WTC11 (cell line): ENCODE data around the gene MOGAT2. TPM values are rescaled to one million over a fixed set of nuclear protein-coding genes. Genes with fewer than 3 reads are reported as not detected.

Source experiments
- ATAC-seq: fragments of 200-7000 bp; cut with Tn5 transposase; 2 replicates; pipeline ENCODE4 v1.10.0; 2021; ENCODE audit warnings: mild to moderate bottlenecking, moderate library complexity
- CTCF ChIA-PET: fragments of 300-600 bp; sonication (Branson Sonifier 250); formaldehyde crosslinking; loops from one replicate; lab custom pipeline; 2021; ENCODE audit warnings: antibody characterized with exemption; lab: Charles Lee
- POLR2A ChIA-PET: fragments of 350-600 bp; sonication (Branson Sonifier 250); formaldehyde crosslinking; loops from one replicate; lab custom pipeline; 2021; ENCODE audit warnings: antibody characterized with exemption; lab: Charles Lee
- DNase-seq: peaks from one replicate; pipeline ENCODE4 v3.0.0; 2021; ENCODE audit warnings: low spot score
- H3K27ac Mint-ChIP-seq: 2 replicates; pipeline ENCODE4 v1.8.0; 2021; ENCODE audit warnings: mixed read lengths
- H3K27me3 Mint-ChIP-seq: 2 replicates; pipeline ENCODE4 v1.8.0; 2021; ENCODE audit warnings: low read depth, mild to moderate bottlenecking, moderate library complexity, mixed read lengths
- H3K36me3 Mint-ChIP-seq: 2 replicates; pipeline ENCODE4 v1.8.0; 2021; ENCODE audit warnings: mixed read lengths
- H3K4me1 Mint-ChIP-seq: 2 replicates; pipeline ENCODE4 v1.8.0; 2022; ENCODE audit warnings: mixed read lengths
- H3K4me3 Mint-ChIP-seq: 2 replicates; pipeline ENCODE4 v1.8.0; 2021; ENCODE audit warnings: mild to moderate bottlenecking, moderate library complexity, mixed read lengths
- H3K9me3 Mint-ChIP-seq: 2 replicates; pipeline ENCODE4 v1.8.0; 2021; ENCODE audit warnings: mixed read lengths
- AFF4 ChIP-seq: sonication (generic); formaldehyde crosslinking; IDR thresholded peaks from 2 replicates; pipeline ENCODE4 v1.8.1; 2023; ENCODE audit warnings: mild to moderate bottlenecking, missing genetic modification reagents, borderline replicate concordance
- CTCF ChIP-seq: fragments of 200-600 bp; IDR thresholded peaks from 2 replicates; pipeline ENCODE4 v1.8.0; 2022; ENCODE audit warnings: antibody characterized with exemption
- FOXJ3 ChIP-seq: sonication (generic); formaldehyde crosslinking; IDR thresholded peaks from 2 replicates; pipeline ENCODE4 v1.9.0; 2021; ENCODE audit warnings: missing genetic modification reagents, mild to moderate bottlenecking, borderline replicate concordance
- FOXK1 ChIP-seq: sonication (generic); formaldehyde crosslinking; IDR thresholded peaks from 2 replicates; pipeline ENCODE4 v1.8.0; 2022; ENCODE audit warnings: mild to moderate bottlenecking, moderate library complexity, missing genetic modification reagents
- HMGXB4 ChIP-seq: sonication (generic); formaldehyde crosslinking; IDR thresholded peaks from 2 replicates; pipeline ENCODE4 v1.8.1; 2023; ENCODE audit warnings: mild to moderate bottlenecking, moderate library complexity, missing genetic modification reagents
- total RNA-seq: library from RNA; stranded (reverse); gene quantifications from 3 replicates; pipeline ENCODE4 v1.2.3, GENCODE V29; 2021
- TF ChIP-seq, protein P1 (sequence below): sonication (generic); formaldehyde crosslinking; IDR thresholded peaks from 2 replicates; pipeline ENCODE4 v1.8.1; 2023; ENCODE audit warnings: mild to moderate bottlenecking, missing genetic modification reagents
- TF ChIP-seq, protein P2 (sequence below): fragments of 250-450 bp; sonication (Bioruptor Pico); IDR thresholded peaks from 2 replicates; pipeline ENCODE4 v2.1.2; 2022; ENCODE audit warnings: mild to moderate bottlenecking, moderate library complexity
- TF ChIP-seq, protein P3 (sequence below): fragments of 250-450 bp; sonication (Bioruptor Pico); IDR thresholded peaks from 2 replicates; pipeline ENCODE4 v1.9.0; 2021; ENCODE audit warnings: moderate library complexity, mild to moderate bottlenecking, inconsistent platforms, borderline replicate concordance

MOGAT2 gene
- total RNA-seq, 1 experiment from 2014 or later: not detected

DNA sequence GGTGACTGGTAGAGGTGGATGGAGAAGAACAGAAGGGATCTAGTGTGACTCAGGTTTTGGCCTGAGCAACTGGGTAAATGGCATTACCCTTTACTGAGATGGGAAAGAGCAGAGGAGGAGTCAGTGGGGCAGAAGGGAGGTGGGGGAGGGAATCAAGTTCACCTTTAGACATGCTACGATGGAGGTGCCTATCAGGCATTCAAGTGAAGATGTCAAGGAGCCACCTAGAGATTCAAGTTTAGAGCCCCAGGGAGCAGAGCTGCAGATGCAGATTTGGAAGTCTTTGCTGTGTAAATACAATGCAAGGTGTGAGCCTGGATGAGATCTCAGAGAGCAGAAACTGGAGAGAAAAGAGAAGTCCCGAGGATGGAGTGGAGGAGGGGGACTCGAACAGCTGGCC is 979 bp upstream of the MOGAT2 start (continued):
- TF ChIP-seq HMGXB4 (CRISPR knock-in tag) (no peak), FOXJ3 (CRISPR knock-in tag) (no peak), FOXK1 (CRISPR knock-in tag) (no peak)

DNA sequence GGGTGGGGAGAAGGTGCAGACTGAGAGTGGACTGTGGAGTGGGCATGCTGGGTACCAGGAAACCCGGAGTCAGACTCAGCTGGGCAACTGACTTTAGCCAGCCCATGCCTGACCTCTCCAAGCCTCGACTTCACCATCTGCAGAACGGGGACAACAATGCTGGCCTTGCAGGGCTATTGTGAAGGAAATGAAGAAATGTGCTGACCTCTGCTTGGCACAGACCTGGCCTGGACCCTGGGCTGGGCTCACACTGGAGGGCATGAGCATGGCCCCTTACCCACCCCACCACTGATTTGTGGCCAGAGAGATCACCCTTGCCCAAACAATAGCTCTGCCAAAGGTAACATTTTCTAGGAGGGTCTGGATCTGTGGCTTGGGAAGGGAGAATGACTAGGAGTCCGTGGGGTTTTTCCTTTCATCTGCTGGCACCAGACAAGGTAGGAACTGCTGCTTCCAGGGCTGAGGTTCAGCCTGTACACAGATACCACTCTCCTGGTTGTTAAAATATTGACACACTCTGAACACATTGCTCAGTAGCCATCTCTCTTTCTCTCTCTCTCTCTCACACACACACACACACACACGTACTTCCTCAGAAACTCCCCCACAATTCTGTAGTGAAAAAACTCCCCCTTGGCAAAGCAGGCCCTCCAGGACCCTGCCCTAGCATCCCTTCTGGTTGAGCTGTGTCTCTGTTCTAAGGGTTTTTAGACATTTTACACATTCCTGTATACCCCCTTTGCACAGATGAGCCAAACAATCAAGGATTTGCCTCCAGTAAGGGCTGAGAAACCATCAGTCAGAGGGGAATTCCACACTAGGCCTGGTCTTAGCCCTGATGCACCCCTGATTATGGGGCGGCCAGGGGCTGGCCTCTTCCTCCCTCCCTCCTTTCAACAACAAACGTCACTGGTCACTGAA is 1.0 kb downstream of the MOGAT2 start:
- ChIA-PET CTCF (interaction anchor here (0.8 to 1.6 kb wide), 2 partner anchors 13 to 121 kb away, joined by 3 to 9 read pairs; no protein-coding TSS in a partner anchor), POLR2A (no interaction called here)
- Mint-ChIP-seq H3K36me3 (no peaks in the 10 kb centered on the region), H3K4me3 (no peak overlapping the region), H3K27ac (no peak overlapping the region), H3K27me3 (peaks cover 58% of the 10 kb centered on the region), H3K4me1 (peaks cover 11% of the 10 kb centered on the region), H3K9me3 (no peaks in the 10 kb centered on the region)
- DNase-seq: no peak
- TF ChIP-seq CTCF (no peak), AFF4 (CRISPR knock-in tag) (no peak)
- TF ChIP-seq, protein P1, sequence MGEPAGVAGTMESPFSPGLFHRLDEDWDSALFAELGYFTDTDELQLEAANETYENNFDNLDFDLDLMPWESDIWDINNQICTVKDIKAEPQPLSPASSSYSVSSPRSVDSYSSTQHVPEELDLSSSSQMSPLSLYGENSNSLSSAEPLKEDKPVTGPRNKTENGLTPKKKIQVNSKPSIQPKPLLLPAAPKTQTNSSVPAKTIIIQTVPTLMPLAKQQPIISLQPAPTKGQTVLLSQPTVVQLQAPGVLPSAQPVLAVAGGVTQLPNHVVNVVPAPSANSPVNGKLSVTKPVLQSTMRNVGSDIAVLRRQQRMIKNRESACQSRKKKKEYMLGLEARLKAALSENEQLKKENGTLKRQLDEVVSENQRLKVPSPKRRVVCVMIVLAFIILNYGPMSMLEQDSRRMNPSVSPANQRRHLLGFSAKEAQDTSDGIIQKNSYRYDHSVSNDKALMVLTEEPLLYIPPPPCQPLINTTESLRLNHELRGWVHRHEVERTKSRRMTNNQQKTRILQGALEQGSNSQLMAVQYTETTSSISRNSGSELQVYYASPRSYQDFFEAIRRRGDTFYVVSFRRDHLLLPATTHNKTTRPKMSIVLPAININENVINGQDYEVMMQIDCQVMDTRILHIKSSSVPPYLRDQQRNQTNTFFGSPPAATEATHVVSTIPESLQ (CRISPR knock-in tag): no peak
- TF ChIP-seq, protein P2, sequence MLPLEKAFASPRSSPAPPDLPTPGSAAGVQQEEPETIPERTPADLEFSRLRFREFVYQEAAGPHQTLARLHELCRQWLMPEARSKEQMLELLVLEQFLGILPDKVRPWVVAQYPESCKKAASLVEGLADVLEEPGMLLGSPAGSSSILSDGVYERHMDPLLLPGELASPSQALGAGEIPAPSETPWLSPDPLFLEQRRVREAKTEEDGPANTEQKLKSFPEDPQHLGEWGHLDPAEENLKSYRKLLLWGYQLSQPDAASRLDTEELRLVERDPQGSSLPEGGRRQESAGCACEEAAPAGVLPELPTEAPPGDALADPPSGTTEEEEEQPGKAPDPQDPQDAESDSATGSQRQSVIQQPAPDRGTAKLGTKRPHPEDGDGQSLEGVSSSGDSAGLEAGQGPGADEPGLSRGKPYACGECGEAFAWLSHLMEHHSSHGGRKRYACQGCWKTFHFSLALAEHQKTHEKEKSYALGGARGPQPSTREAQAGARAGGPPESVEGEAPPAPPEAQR (CRISPR knock-in tag): no peak
- TF ChIP-seq, protein P3, sequence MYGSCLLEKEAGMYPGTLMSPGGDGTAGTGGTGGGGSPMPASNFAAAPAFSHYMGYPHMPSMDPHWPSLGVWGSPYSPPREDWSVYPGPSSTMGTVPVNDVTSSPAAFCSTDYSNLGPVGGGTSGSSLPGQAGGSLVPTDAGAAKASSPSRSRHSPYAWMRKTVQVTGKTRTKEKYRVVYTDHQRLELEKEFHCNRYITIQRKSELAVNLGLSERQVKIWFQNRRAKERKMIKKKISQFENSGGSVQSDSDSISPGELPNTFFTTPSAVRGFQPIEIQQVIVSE (CRISPR knock-in tag): no peak
- ATAC-seq: no peak
